Stimulated activated CD8-positive, alpha-beta memory T cell treated with anti-CD3 and anti-CD28 coated beads, Interleukin-15, amount 100 ng/mL, for 4 hours (primary cell): ENCODE data around the gene ZFHX3.

ENCODE experiments used
- DNase-seq, 2 donors: peaks; one replicate each; pipeline ENCODE4 v3.0.0-alpha.2; 2020; ENCODE audit warnings: low read depth in 2 of 2

The ZFHX3 gene

DNA sequence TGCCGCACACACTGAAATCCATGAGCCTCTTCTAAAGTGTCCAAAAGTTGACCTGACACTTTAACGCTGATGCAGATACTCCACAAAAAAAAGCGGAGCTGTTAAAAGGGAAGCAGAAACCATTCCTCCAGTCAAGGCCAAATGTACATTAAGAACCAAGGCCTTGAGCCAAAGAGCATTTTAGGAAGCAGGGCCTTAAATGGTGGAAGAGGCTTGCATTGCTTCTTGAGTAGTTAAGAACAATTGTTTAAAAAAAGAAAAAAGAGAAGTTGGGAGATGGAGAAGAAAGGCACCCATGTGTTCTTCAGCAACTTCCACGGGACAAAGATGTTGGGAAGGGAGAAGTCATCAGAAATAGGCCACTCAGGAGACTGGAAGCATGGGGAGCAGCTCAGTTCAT is 6.3 kb downstream of the ZFHX3 start:
- no peak for DNase-seq

DNA sequence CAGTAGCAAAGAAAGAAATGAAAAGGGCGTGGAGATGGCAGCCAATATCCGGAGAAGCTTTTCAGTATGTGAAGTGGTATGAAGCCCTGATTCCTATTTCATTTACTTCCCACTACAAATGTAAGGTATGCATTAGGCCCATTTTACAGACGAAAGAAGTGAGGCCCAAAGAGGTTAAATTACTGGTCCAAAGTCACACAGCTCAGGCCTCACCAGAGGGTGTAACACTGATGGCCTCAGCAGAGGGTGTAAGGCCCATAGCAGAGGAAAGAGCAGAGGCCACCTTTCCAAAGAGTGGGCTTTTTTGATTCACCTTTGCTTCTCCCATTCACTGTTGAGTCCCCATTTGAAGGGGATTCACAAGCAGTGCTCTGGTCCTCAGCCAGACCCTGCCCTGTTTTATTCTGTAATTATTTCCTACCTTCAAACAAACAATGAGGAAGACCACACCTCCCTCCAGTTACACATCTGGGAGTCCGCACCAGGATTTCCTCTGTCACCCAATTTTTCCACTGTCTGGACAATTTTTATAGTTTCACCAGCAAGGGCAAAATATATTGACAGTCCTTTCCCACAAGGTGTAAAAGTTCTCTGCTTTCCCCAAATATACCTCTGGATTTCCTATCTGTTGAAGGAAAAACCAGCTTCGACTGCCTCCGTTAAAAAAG is 7.1 kb downstream of the ZFHX3 start:
- DNase-seq = no peak

DNA sequence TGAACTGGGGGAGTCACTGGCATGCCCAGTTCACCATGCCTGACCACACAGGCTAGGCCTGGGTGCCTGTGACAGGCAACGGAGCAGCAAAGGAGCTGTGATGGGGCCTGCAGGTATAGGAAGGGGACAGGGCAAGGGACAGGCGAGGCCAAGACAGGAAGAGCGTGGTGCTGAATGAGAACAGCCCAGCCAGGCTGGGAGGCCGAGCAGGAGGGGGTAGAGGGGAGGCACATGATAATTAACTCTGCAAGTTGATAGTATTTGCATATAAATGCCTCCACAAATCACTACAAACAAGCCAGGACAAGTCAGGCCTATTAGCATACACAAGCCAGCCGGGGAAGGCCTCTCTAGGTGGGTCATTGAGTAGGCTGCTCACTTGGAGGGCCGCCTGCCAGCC is 7.8 kb downstream of the ZFHX3 start:
- no peak for DNase-seq

DNA sequence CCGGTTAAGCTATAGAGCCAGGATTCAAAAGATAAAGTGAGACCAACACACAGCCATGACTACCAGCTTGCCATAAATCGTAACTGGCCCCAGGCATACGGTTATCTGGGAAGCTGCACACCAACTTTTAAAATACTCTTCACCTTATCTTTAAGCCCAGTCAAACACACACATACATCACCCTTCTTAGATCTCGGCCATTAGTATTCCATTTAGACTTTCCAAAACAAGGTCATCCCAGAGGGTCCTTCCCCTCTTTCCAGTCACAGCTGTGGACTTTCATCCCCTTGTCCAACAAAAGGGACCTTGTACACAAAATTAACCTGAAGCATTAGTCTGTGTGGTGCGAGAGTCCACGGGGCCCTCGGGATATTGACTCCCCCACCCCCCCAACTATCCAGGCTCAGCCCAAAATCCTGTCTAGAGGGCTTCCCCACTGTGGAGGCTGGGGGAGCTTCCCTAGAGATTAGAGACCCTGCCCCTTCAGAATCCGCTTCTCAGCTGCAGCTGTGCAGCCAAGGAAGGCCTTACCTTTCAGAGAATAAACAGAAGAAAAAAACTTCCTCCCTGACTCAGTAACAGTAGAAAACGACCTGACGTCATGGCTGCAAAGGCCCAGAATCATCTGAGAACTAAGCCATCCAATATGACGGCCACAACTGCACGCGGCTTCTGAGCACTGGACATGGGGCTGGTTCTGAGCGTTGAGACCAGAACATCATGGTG is 9.9 kb downstream of the ZFHX3 start:
- no peak for DNase-seq

DNA sequence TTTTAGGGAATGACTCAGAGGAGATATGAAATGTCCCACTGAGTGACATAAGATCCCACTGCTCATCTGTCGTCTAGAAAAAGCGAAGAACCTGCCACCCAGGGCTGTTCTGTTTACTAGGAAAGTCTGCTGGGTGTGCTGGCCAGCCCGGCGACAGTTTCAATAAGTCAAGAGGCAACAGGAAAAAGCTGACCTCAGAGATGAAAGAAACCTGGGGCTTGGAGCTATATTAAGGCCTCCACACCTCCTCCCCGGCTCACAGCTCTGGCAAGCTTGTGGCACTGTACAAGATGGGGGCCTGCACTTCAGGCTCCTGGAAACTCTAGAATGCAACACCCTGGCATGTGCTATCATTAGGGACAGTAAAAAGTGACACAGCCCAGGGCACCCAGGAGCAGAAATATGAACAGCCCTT is 10.6 kb downstream of the ZFHX3 start:
- no peak for DNase-seq

DNA sequence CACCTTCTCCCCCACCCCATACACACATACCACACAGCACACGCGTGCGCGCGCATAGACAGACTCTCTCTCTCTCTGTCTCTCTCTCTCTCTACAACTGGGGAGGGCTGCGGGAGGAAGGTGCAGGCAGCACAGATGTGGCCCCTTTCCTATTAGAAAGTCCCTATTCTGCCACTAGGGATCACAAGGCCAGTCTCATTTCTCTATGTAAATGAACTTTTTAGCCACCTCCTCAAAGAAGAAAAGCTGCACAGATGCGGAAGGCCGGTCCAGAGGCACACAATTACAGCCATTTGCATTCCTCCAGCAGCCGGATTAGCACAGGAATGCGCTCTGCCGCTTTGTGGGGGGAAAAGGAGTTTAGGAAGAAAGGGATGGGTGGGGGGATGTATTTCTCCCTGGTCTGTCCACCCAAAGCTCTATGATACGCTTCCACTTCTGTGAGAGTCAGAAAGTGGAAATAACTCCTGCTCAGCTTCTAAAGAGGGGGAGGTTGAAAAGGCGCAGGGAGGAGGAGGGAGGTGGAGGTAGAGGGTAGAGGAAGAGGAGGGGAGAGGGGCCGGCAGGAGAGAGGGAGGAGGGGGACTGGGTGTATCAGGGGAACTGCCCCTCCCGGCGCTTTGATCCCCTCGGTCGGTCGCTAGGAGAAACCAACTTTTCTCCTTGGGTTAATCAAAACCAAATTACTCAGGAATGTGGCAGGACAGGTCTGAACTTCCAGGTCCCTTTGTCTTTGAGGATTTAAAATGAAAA is 11.7 kb downstream of the ZFHX3 start:
- no peak for DNase-seq

DNA sequence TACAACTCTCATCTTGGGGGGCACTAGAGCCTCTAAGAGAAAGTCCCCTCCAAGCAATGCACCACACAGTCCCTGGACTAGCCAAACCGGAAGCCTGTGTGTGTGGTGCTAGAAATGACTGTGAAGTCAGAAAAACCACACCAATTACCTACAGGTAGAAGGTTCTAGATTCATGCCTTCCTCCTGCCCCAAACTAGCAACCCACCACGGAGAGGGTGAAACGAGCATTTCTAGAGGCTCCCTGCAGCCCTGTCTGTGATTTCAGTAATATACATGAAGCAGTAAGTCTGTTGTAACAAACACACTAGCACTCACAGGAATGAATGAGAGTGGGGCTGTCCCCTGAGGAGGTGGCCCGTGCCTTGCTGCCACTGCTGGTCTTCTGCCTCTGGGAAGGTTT is 13.6 kb downstream of the ZFHX3 start:
- DNase-seq = no peak

DNA sequence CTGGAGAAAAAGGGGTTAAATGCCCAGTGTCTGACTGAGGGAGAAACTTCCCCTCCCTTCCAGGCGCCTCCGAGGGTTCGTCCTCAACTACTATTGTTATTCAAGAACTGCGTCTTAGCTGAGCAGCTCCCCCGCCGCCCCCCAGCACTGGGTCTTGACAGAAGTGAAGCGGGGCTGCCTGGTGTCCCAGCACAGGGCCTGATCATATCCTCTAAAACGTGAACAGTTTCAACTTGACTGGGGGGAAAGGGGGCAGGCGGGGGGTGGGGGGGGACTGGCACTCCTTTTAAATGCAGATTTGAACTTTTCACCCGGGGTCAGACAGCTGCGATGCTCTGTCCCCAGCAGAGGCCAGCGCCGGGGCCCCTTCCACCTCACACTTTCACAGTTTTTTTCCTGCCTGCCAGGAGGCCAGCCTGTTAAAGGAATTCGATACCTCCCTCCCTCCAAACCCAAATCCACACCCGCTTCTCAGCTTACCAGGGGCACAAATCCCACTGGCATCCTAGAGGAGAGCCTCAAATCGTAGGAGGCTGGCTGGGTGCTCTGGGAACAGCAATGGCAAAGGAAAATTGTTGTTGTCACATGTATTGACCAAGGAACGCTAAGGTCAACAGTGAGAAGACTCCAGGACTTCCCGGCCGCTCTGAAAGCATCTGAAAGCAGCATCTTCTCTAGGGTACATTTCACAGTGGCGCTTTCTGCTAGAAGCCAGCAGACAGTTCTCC is 14.5 kb downstream of the ZFHX3 start:
- no peak for DNase-seq

DNA sequence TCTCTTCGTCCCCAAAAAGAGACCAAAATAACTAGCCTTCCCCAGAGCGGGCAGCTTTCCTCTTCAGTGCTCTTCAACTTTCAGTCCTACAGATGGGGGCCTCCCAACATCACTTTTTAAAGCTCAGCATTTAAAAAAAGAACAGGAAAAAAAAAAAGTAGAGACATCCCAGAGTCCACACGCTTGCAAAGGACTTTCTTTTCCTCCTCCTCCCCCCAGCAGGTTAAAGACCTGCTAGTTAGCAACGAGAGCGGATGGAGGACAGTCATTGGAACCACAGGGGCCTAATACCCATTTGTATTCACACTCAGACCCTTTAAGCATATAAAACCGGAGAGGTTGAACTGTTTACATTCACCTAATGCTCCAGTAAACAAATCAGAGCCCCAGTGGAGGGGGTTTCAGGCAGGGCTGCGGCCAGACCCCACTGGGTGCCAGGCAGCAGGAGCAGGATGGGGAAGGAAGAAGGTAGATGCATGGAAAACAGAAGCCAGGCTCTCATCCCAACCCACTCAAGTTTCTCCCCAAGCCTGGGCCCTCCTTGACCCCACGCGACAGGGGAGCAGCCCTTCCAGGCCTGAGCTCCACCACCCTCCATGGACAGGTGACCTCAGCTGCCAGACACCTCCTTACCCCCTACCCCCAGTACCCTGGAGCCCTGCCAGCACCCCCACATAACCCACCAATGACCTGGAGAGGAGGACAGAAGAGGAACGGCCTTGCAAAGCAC is 15.2 kb downstream of the ZFHX3 start:
- no peak for DNase-seq

DNA sequence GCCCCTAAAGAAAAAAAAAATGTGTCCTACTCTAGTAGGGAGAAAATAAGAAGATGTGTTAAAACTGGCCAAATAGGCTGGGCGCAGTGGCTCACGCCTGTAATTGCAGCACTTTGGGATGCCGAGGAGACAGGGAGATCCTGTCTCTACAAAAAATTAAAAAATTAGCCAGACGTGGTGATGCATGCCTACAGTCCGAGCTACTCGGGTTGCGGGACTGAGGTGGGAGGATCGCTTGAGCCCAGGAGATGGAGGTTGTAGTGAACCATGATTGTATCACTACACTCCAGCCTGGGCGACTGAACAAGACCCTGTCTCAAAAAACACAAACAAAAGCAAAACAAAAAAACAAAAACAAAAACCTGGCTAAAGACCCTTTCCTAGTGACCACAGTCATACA is 15.9 kb downstream of the ZFHX3 start:
- DNase-seq = no peak

DNA sequence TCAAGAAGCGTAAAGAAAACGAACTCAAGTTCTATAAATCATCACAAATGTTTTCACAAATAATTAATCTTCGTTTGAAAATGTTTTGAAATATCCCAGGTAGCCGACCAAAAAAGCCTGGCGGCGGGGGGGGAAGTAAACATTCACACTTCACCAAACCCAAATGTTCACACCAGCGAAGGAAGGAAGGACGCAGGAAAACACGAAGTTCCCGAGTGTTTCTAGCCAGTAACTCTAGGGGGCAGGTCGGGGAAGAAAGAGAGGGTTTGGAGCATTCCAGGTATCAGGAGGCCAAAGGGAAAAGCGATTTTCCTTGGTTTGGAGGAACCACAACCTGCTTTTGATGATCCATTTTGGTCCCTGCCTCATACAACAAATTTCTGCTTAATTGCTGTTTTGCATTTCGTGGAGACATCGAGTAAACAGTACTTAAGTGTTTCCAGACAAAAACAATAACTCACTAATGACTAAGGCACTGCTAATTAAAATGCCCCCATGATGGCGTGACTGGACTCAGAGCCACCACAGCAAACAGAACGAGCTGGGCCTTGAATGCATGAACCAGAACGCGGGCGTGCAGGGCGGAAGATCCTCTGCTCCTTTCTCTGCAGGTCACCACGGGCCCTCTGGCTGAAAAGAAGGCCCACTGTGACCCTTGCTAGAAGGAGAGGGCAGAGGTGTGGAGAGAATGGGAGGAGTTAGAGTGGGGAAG is 16.6 kb downstream of the ZFHX3 start:
- no peak for DNase-seq

DNA sequence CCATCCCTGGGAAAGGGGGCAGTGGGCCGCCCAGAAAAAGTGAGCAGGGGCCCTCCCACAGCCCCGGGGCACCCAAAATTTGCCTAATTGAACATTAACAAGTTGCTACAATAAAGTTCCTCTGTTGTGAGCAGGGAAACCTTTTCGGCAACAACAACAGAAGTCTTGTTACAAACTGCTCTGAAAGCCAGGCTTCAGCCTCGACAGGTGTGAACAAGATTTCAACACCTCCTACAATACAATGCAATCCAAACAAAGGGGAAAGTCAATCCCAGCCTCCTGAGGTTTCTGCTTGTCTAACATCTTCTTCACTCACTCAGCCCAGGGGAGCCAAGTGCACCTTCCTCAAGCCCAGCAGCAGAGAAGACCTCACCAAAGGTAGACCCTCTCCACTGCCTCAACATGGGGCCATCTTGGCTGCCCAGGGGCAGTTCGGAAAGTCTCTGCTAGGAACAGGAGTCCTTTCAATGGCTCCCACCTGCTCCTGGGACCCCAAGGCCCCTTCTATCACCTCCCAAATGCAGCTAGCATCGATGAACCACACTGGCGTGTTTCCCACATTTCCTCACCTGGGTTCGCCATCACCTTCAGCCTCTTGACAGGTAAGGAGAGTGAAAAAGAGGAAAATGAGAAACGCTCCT is 19.1 kb downstream of the ZFHX3 start:
- DNase-seq = no peak

DNA sequence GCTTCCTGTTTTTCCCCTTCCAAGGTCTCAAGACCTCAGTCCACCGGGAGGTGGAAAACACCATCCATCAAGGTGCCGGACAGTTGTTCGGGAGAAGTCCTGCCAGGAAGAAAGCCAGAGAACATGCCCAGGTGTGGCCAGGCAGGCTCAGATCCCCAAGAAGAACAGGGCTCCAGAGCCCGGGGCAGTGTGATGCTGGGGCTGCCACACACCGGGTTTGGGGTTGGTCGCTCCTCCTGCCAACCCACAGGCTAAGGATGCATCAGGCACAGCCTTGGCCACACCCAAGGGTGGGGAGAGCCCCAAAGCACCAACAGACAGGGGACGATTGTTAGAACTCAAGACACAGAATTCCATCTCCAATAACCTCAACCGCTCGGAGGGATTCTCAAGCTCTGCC is 19.7 kb downstream of the ZFHX3 start:
- DNase-seq = no peak

DNA sequence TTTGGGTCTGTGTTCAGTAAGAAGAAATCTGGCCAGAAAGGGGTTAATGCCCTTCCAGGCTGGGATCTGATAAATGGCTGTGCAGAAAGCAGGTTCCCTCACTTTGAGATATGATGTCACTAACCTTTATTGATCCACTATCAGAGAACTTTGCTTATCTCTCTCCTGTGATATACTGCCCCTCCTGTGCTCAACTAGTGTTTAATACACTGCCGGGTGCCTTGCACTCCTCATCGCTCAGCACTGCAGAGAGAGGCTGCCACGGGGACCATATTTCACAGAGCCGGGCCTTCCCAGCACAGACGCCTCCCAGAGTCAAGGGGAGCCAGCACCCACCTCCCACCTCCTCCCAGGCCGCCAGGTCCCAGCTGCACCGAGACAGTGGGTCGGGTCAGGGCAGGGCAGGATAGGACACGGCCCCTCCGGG is 20.2 kb downstream of the ZFHX3 start:
- DNase-seq = no peak

DNA sequence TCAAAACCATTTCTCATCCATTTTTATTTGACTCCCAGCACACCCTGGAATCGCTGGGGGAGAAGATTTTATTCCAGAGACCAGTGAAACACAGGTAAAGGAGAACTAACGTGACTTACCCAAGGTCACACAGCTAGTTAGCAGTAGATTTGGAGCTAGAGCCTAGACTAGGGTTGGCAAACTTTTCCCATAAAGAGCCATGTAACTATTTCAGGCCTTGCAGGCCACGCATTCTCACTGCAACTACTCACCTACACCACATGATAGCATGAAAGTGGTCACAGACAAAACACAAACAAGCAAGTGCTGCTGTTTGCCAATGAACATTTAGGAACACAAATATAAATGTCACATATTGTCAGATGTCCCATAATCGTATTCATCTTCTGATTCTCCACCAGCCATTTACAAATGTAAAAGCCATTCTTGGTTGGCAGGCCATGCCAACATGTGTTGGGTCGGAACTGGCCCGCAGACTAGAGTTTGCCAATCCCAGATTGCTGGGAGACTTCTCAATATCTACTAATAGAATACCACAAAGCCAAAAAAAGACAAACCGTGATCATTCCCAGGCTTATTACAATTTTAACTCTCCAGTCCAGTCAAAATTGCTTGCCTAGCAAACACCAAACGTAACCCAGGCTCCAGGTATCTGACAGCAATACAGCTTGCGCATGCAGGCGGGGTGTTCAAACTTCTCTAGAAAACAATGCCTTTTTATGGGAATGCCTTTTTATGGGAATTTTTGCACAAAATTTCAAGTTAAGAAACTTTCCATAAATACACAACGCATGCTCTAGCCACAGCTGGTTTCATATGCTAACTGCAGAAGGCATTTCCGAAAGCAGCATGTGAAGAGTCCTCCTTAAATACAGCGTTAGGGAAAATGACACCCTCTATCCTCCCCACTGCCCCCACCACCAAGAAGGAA is 20.9 kb downstream of the ZFHX3 start:
- no peak for DNase-seq

DNA sequence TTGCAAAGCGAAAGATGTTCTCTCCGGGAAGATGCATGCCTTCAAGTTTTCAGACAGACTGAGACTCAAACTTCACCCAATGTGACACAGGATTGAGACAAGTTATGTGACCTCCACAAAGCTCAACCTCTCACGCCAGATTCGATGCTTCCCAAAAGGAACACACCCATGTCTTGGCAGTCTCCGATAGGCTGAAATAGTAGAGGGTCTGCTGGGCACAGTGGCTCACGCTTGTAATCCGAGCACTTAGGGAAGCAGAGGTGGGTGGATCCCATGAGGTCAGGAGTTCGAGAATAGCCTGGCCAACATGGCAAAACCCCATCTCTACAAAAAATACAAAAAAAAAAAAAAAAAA is 22.1 kb downstream of the ZFHX3 start:
- DNase-seq = no peak

DNA sequence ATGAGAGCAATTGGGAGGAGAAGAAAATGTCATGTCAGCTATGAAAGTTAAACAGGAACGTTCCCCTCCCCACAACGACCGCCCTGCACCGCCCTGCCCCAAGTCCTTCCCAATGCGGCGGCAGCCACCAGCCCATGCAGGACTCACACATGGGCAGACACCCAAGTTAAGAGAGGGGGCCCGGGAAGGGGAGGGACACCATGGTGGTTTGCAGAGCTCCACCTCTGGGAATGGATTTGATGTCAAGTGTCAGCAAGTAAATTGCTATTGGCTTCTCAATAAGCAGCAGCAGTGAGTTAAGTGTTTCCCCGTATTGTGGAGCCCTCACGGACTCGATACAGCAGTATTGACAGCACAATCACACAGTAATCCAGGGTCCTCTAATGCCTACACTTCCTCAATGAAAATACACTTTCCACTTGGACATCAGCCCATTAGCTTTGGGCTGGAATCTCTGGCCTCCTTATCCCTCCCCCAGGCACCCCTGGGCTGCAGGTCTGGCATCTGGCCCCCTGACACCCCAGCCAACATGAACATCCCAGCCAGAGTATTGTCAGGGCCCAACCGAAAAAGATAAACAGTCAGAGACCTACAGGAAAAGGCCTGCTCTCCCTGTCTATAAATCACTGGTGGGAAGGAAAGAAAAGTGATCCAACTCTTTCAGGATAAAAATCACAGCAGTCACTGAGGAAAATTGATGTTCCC is 22.6 kb downstream of the ZFHX3 start:
- no peak for DNase-seq

DNA sequence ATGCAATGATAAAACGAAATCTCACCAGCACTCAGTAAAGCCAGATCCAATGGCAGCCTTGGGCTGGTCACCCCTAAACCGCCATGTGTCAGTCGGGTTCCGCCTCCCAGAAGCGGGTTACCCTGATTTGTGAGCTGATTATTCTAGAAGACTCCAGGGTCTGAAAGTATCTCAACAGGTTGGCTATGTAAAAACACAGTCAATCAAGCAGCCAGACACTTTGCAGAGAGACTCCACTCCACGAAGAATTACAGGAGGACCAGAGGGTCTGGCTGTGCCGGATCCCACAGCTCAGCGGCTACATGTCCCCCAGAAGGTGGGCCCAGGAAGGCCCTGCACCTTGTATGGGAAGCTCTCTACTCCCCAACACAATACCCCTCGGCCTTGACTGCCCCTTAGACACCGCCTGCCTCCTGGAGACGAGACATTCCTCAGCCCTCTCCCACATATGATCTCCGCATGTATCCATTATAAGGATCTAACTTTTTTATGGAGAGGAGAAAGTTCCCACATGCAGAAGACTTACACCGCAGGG is 23.3 kb downstream of the ZFHX3 start:
- no peak for DNase-seq
